Neuronal stem cell (in vitro differentiated cells): ENCODE measurements around the gene MYO5A.
"Not testable (repeated sequence)": the region's sequence is repeated elsewhere in the genome, so short reads cannot be mapped to it uniquely, and the experiment has no call there.

Source experiments
- DNase-seq: peaks from one replicate; pipeline ENCODE4 v3.0.0-alpha.2; 2013; ENCODE audit warnings: low spot score
- H2AFZ ChIP-seq: one replicate; pipeline ENCODE4 v1.6.1; 2013; ENCODE audit warnings: mild to moderate bottlenecking, low read length, inconsistent platforms
- H2AK5ac ChIP-seq: 2 replicates; pipeline ENCODE4 v1.6.1; 2013; ENCODE audit warnings: low read depth, mild to moderate bottlenecking, inconsistent platforms, low read length, moderate library complexity, mixed read lengths
- H2BK120ac ChIP-seq: 2 replicates; pipeline ENCODE4 v1.6.1; 2013; ENCODE audit warnings: low read depth, mild to moderate bottlenecking, inconsistent platforms, low read length, moderate library complexity, mixed read lengths
- H2BK12ac ChIP-seq: one replicate; pipeline ENCODE4 v1.6.1; 2013; ENCODE audit warnings: low read length, inconsistent platforms
- H2BK15ac ChIP-seq: 2 replicates; pipeline ENCODE4 v1.6.1; 2013; ENCODE audit warnings: mild to moderate bottlenecking, low read length, inconsistent platforms, mixed read lengths
- H2BK5ac ChIP-seq: one replicate; pipeline ENCODE4 v1.6.1; 2013; ENCODE audit warnings: inconsistent platforms, mild to moderate bottlenecking, low read length, moderate library complexity
- H3K14ac ChIP-seq: one replicate; pipeline ENCODE4 v1.6.1; 2013; ENCODE audit warnings: low read length, inconsistent platforms
- H3K18ac ChIP-seq: 2 replicates; pipeline ENCODE4 v1.6.1; 2013; ENCODE audit warnings: low read length, inconsistent platforms
- H3K23ac ChIP-seq: 2 replicates; pipeline ENCODE4 v1.6.1; 2013; ENCODE audit warnings: low read depth, mild to moderate bottlenecking, mixed read lengths, low read length, inconsistent platforms; ENCODE audit not compliant: poor library complexity
- H3K27ac ChIP-seq: replicated peaks from 3 replicates; pipeline ENCODE4 v1.5.1; 2013; ENCODE audit warnings: low read length, inconsistent platforms
- H3K27me3 ChIP-seq, 3 experiments: 2 replicates each; pipeline ENCODE4 v1.6.1; 2013; ENCODE audit warnings: low read length in 3 of 3, mild to moderate bottlenecking in 2 of 3, inconsistent platforms in 1 of 3, low read depth in 1 of 3, mixed read lengths in 1 of 3, moderate library complexity in 1 of 3; ENCODE audit not compliant: control insufficient read depth in 3 of 3, insufficient read depth in 3 of 3
- H3K36me3 ChIP-seq, 2 donors: replicated peaks in 1 of 2; 2 replicates each; pipeline ENCODE4 v1.6.1; 2013; ENCODE audit warnings: low read length in 2 of 2; ENCODE audit not compliant: control insufficient read depth in 2 of 2, insufficient read depth in 2 of 2
- H3K4ac ChIP-seq: 2 replicates; pipeline ENCODE4 v1.6.1; 2013; ENCODE audit warnings: inconsistent platforms, mild to moderate bottlenecking, low read length, moderate library complexity
- H3K4me1 ChIP-seq, 2 donors: 1 replicate in 1 of 2; 2 replicates in 1 of 2; pipeline ENCODE4 v1.6.1; 2013; ENCODE audit warnings: low read length in 2 of 2, low read depth in 1 of 2; ENCODE audit not compliant: control insufficient read depth in 2 of 2, insufficient read depth in 1 of 2
- H3K4me2 ChIP-seq: one replicate; pipeline ENCODE4 v1.6.1; 2013; ENCODE audit warnings: mild to moderate bottlenecking, low read length, inconsistent platforms; ENCODE audit not compliant: insufficient read depth, poor library complexity, severe bottlenecking
- H3K4me3 ChIP-seq, 2 donors: 2 replicates each; pipeline ENCODE4 v1.5.1; 2013; ENCODE audit warnings: low read length in 2 of 2, mild to moderate bottlenecking in 2 of 2, inconsistent platforms in 1 of 2, moderate library complexity in 1 of 2
- H3K79me1 ChIP-seq: one replicate; pipeline ENCODE4 v1.6.1; 2013; ENCODE audit warnings: low read depth, mild to moderate bottlenecking, inconsistent platforms, low read length, moderate library complexity
- H3K9ac ChIP-seq: one replicate; pipeline ENCODE4 v1.6.1; 2013; ENCODE audit warnings: mild to moderate bottlenecking, low read depth, low read length, inconsistent platforms; ENCODE audit not compliant: poor library complexity
- H3K9me3 ChIP-seq, 2 donors: replicated peaks in 1 of 2; 2 replicates each; pipeline versions ENCODE3 to v1.6.1; 2013; ENCODE audit warnings: low read length in 2 of 2, mild to moderate bottlenecking in 2 of 2, inconsistent platforms in 1 of 2, low read depth in 1 of 2, mixed read lengths in 1 of 2, moderate library complexity in 1 of 2; ENCODE audit not compliant: control insufficient read depth in 2 of 2, insufficient read depth in 1 of 2
- H4K8ac ChIP-seq: one replicate; pipeline ENCODE4 v1.6.1; 2013; ENCODE audit warnings: low read depth, mild to moderate bottlenecking, inconsistent platforms, low read length, moderate library complexity
- H4K91ac ChIP-seq: one replicate; pipeline ENCODE4 v1.6.1; 2013; ENCODE audit warnings: low read length, low read depth, mild to moderate bottlenecking, inconsistent platforms; ENCODE audit not compliant: poor library complexity
- WGBS, 2 donors: extraction: QIAGEN DNeasy Blood & Tissue Kit; methylation state at CpG; one replicate each; pipeline ENCODE4 v1.1.7; 2013; ENCODE audit warnings: missing lambda C conversion rate in 2 of 2, mixed read lengths in 1 of 2; ENCODE audit not compliant: insufficient read length in 2 of 2, insufficient replicate concordance in 1 of 2; ENCODE audit errors: extremely low coverage in 2 of 2; 5-methylcytosine and 5-hydroxymethylcytosine counted together

The MYO5A gene

GRCh38 chr15:52552303-52552702 is 23.6 kb upstream of the MYO5A start:
- Histone ChIP-seq H2BK15ac (no peak overlapping the region), H4K8ac (no peak overlapping the region), H3K27me3 (no peaks in the 10 kb centered on the region), H3K36me3 (peaks cover 10 to 98% of the 10 kb centered on the region in 2 donors), H2BK120ac (no peak overlapping the region), H2AK5ac (no peak overlapping the region), H3K4me1 (no peaks in the 10 kb centered on the region), H4K91ac (no peak overlapping the region), H3K4me2 (no peak overlapping the region), H3K14ac (no peak overlapping the region), H3K27ac (no peak overlapping the region), H3K9me3 (no peaks in the 10 kb centered on the region), H2BK5ac (no peak overlapping the region), H3K23ac (no peak overlapping the region), H2BK12ac (no peak overlapping the region), H3K4ac (no peak overlapping the region), H3K79me1 (no peaks in the 10 kb centered on the region), H3K18ac (no peak overlapping the region), H3K9ac (no peak overlapping the region), H3K4me3 (no peak overlapping the region), H2AFZ (no peak overlapping the region)
- no CpG with 5 or more reads among the region's 2 CpGs for WGBS, 2 donors
- no peak for DNase-seq

GRCh38 chr15:52551762-52552161 is 23.1 kb upstream of the MYO5A start:
- no CpG with 5 or more reads among the region's 6 CpGs for WGBS, 2 donors
- H3K14ac ChIP-seq: no peak overlapping the region
- no peak overlapping the region for H2BK5ac ChIP-seq
- H3K23ac ChIP-seq: no peak overlapping the region
- DNase-seq: no peak
- H3K27ac ChIP-seq: no peak overlapping the region
- no peak overlapping the region for H4K91ac ChIP-seq
- H3K18ac ChIP-seq: no peak overlapping the region
- H2AFZ ChIP-seq: no peak overlapping the region
- no peak overlapping the region for H2BK12ac ChIP-seq
- no peak overlapping the region for H3K4me3 ChIP-seq
- H3K9me3 ChIP-seq: peaks cover 0 to 2% of the 10 kb centered on the region in 2 donors
- no peak overlapping the region for H3K4ac ChIP-seq
- H3K27me3 ChIP-seq: no peaks in the 10 kb centered on the region
- no peaks in the 10 kb centered on the region for H3K79me1 ChIP-seq
- no peak overlapping the region for H2AK5ac ChIP-seq
- H3K36me3 ChIP-seq: peaks cover 10 to 98% of the 10 kb centered on the region in 2 donors
- no peak overlapping the region for H2BK120ac ChIP-seq
- H3K9ac ChIP-seq: no peak overlapping the region
- no peaks in the 10 kb centered on the region for H3K4me1 ChIP-seq
- H2BK15ac ChIP-seq: no peak overlapping the region
- no peak overlapping the region for H3K4me2 ChIP-seq
- no peak overlapping the region for H4K8ac ChIP-seq

GRCh38 chr15:52551186-52551585 is 22.5 kb upstream of the MYO5A start:
- H3K36me3 ChIP-seq: peaks cover 13 to 98% of the 10 kb centered on the region in 2 donors

GRCh38 chr15:52546031-52546751 is 17.5 kb upstream of the MYO5A start:
- H3K18ac ChIP-seq: no peak overlapping the region
- H3K9ac ChIP-seq: no peak overlapping the region
- H2BK120ac ChIP-seq: no peak overlapping the region
- no CpG with 5 or more reads among the region's 5 CpGs for WGBS, 2 donors
- H3K4me2 ChIP-seq: no peak overlapping the region
- no peak overlapping the region for H3K4me3 ChIP-seq
- no peaks in the 10 kb centered on the region for H3K27me3 ChIP-seq
- DNase-seq: no peak
- H2BK12ac ChIP-seq: no peak overlapping the region
- H2AFZ ChIP-seq: no peak overlapping the region
- H3K4me1 ChIP-seq: no peaks in the 10 kb centered on the region
- no peaks in the 10 kb centered on the region for H3K79me1 ChIP-seq
- H4K91ac ChIP-seq: no peak overlapping the region
- H4K8ac ChIP-seq: peak overlapping the region; percentile 85
- no peak overlapping the region for H2BK5ac ChIP-seq
- H3K14ac ChIP-seq: no peak overlapping the region
- H3K4ac ChIP-seq: no peak overlapping the region
- H2AK5ac ChIP-seq: no peak overlapping the region
- H3K27ac ChIP-seq: no peak overlapping the region
- peaks cover 7 to 16% of the 10 kb centered on the region in 2 donors for H3K9me3 ChIP-seq
- no peak overlapping the region for H2BK15ac ChIP-seq
- no peak overlapping the region for H3K23ac ChIP-seq
- peaks cover 9 to 57% of the 10 kb centered on the region in 2 donors for H3K36me3 ChIP-seq

More at GRCh38 chr15:52551186-52551585, 22.5 kb upstream of the MYO5A start:
- not testable (repeated sequence) for H3K14ac ChIP-seq, DNase-seq, H3K79me1 ChIP-seq, H4K91ac ChIP-seq, H3K27me3 ChIP-seq, H3K18ac ChIP-seq, H3K9me3 ChIP-seq, H2BK5ac ChIP-seq, H2AFZ ChIP-seq, H2AK5ac ChIP-seq, H3K4me3 ChIP-seq, H3K9ac ChIP-seq, H3K23ac ChIP-seq, H3K4me1 ChIP-seq, H2BK120ac ChIP-seq, H3K4me2 ChIP-seq, H3K27ac ChIP-seq, H3K4ac ChIP-seq, H2BK12ac ChIP-seq, H2BK15ac ChIP-seq, H4K8ac ChIP-seq
- no CpG with 5 or more reads among the region's 1 CpG for WGBS, 2 donors
